Karpas-422 (cell line): ENCODE measurements around the gene ST6GAL1. TPM values are rescaled to one million over a fixed set of nuclear protein-coding genes. Genes with fewer than 3 reads are reported as not detected.
"Not testable (repeated sequence)": the region's sequence is repeated elsewhere in the genome, so short reads cannot be mapped to it uniquely, and the experiment has no call there.

Experiments used
- DNase-seq: peaks from one replicate; pipeline ENCODE4 v3.0.0-alpha.2; 2015
- H2AFZ ChIP-seq: fragments of 200-600 bp; sonication (generic); 2 replicates; pipeline ENCODE4 v1.6.1; 2014; ENCODE audit warnings: antibody characterized with exemption, low read length, mixed read lengths
- H3K27ac ChIP-seq: fragments of 200-600 bp; sonication (generic); 2 replicates; pipeline ENCODE4 v1.5.1; 2014; ENCODE audit warnings: mild to moderate bottlenecking, low read length, moderate library complexity
- H3K27me3 ChIP-seq: fragments of 200-600 bp; sonication (generic); 2 replicates; pipeline ENCODE4 v1.6.1; 2014; ENCODE audit warnings: low read length, mixed read lengths
- H3K36me3 ChIP-seq: fragments of 200-600 bp; sonication (generic); 2 replicates; pipeline ENCODE4 v1.6.1; 2014; ENCODE audit warnings: low read length, mixed read lengths; ENCODE audit not compliant: insufficient read depth
- H3K4me1 ChIP-seq: fragments of 200-600 bp; sonication (generic); 2 replicates; pipeline ENCODE4 v1.6.1; 2014; ENCODE audit warnings: mild to moderate bottlenecking, low read length, mixed read lengths
- H3K4me2 ChIP-seq: fragments of 200-600 bp; sonication (generic); 2 replicates; pipeline ENCODE4 v1.6.1; 2014; ENCODE audit warnings: low read length, low read depth, mild to moderate bottlenecking; ENCODE audit not compliant: poor library complexity, severe bottlenecking
- H3K4me3 ChIP-seq: fragments of 200-600 bp; sonication (generic); 2 replicates; pipeline ENCODE4 v1.5.1; 2014; ENCODE audit warnings: mild to moderate bottlenecking, antibody characterized with exemption, low read length, mixed read lengths
- H3K79me2 ChIP-seq: fragments of 200-600 bp; sonication (generic); 2 replicates; pipeline ENCODE4 v1.6.1; 2014; ENCODE audit warnings: mild to moderate bottlenecking, low read length, mixed read lengths
- H3K9ac ChIP-seq: fragments of 200-600 bp; sonication (generic); 2 replicates; pipeline ENCODE4 v1.6.0; 2014; ENCODE audit warnings: low read length
- H3K9me2 ChIP-seq: fragments of 200-600 bp; sonication (generic), shearing (Covaris generic); replicated peaks from 2 replicates; pipeline ENCODE4 v1.6.0; 2014; ENCODE audit warnings: mild to moderate bottlenecking, low read length, moderate library complexity; ENCODE audit not compliant: insufficient read depth
- H3K9me3 ChIP-seq: fragments of 300-700, 200-600 bp; sonication (generic); 2 replicates; pipeline ENCODE4 v1.6.1; 2014; ENCODE audit warnings: low read length, mixed read lengths
- H4K20me1 ChIP-seq: fragments of 200-600 bp; sonication (generic); 2 replicates; pipeline ENCODE4 v1.6.1; 2014; ENCODE audit warnings: mild to moderate bottlenecking, antibody characterized with exemption, low read length, low read depth; ENCODE audit not compliant: insufficient read depth
- total RNA-seq: library from RNA; depleted of rRNA; stranded (reverse); fragments of >200 nt; shearing (Covaris generic); gene quantifications from 2 replicates; pipeline ENCODE4 v1.2.3, GENCODE V29; 2014; ENCODE audit warnings: low replicate concordance

Gene ST6GAL1
- total RNA-seq, 1 experiment from 2014 or later: 416 TPM

DNA sequence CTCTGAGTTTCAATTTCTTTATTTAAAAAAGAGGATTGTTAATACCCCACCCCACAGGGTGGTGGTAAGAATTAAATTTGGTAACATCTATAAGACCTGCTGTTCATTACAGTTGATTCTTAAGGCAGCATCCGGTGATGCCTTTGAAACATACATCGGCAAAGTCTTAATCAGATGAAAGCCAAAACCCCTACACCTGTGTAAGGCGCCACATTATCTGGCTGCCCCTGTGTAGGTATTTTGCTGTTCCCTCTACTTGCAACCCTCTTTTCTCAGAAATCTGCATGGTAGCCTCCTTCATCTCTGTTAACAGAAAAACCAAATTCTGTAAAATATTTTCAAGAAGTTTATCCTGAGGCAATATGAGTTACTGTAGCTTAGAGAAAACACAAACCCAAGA lies 90.0 kb downstream of the ST6GAL1 start:
- Histone ChIP-seq H3K27ac (peak overlapping the region; percentile 98), H3K9me3 (no peaks in the 10 kb centered on the region), H4K20me1 (peaks cover 14% of the 10 kb centered on the region; the same call in 1 of the 2 replicates), H3K27me3 (no peaks in the 10 kb centered on the region), H3K9ac (peak overlapping the region; percentile 82), H2AFZ (no peak overlapping the region), H3K4me1 (peaks cover 87% of the 10 kb centered on the region), H3K4me2 (peak overlapping the region; percentile 81), H3K79me2 (peaks cover 72% of the 10 kb centered on the region), H3K9me2 (no peaks in the 10 kb centered on the region), H3K4me3 (peak overlapping the region; percentile 79), H3K36me3 (peaks cover 25% of the 10 kb centered on the region)
- DNase-seq: peak; percentile 69

DNA sequence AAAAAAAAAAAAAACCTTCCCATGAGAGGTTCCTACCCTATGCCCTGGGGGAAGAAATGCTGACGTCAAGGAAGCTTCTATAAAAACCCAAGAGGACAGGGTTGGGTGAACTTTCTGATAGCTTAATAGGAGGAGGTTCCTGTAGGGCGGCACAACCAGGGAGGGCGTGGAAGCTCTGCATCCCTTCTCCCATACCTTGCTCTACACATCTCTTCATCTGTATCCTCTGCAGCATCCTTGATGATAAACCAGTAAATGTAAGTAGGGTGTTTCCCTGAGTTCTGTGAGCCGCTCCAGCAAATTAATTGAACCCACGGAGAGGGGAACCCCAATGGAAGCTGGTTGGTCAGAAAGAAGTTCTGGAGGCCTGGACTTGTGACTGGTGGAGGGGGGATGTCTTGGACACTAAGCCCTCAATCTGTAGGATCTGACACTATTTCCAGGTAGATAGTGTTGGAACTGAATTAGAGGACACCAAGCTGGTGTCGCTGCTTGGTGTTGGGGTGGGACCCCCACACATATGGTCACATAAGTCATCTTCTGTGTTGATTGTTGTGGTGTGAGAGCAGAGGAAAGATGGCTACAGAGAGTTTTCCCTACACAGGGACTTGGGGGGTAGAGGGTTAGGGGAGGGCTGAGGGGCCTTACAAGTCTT lies 91.5 kb downstream of the ST6GAL1 start:
- peak overlapping the region; percentile 81 for H3K4me2 ChIP-seq
- DNase-seq: peak; percentile 98
- peak overlapping the region; percentile 82 for H3K9ac ChIP-seq
- H2AFZ ChIP-seq: no peak overlapping the region
- peaks cover 86% of the 10 kb centered on the region for H3K4me1 ChIP-seq
- H3K36me3 ChIP-seq: peaks cover 29% of the 10 kb centered on the region
- peak overlapping the region; percentile 98 for H3K27ac ChIP-seq
- H3K4me3 ChIP-seq: peak overlapping the region; percentile 79
- H3K9me3 ChIP-seq: no peaks in the 10 kb centered on the region
- no peaks in the 10 kb centered on the region for H3K9me2 ChIP-seq
- peaks cover 84% of the 10 kb centered on the region for H3K79me2 ChIP-seq
- peaks cover 20% of the 10 kb centered on the region; the same call in 1 of the 2 replicates for H4K20me1 ChIP-seq
- H3K27me3 ChIP-seq: no peaks in the 10 kb centered on the region

DNA sequence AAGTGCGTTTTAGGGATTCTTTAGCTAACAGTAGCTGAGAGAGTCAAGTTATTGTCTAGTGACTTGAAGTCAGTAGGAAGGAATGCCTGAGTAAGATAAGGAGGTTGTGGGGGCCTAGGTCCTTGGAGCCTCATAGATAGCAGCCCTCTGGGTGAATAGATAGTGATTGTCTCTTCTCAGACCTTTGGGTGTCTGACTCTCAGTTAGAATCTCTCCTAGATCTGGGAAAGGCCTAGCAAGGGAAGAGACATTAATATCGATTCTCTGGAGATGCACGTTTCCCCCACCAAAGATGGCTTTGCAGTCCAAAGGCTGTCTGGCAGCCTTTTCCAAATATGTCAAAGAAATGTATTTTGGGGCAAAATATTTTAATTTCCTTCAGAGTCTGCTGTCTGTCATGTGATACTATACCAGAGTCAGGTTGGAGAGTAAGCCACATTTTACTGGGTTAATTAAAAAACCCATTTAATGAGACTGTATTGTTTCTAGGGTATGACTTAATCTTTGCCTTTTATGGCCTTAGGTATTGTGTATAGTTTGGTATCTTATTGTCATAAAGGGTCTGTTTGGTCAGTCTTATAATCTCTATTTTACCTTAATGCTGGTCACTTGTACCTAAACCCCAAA lies 92.2 kb downstream of the ST6GAL1 start:
- peak overlapping the region; percentile 98 for H3K27ac ChIP-seq
- peaks cover 20% of the 10 kb centered on the region; the same call in 1 of the 2 replicates for H4K20me1 ChIP-seq
- no peaks in the 10 kb centered on the region for H3K9me2 ChIP-seq
- DNase-seq: peak; percentile 69
- peak overlapping the region; percentile 81 for H3K4me2 ChIP-seq
- H3K4me3 ChIP-seq: peak overlapping the region; percentile 79
- peaks cover 28% of the 10 kb centered on the region for H3K36me3 ChIP-seq
- peaks cover 84% of the 10 kb centered on the region for H3K79me2 ChIP-seq
- H3K9me3 ChIP-seq: no peaks in the 10 kb centered on the region
- no peak overlapping the region for H2AFZ ChIP-seq
- no peaks in the 10 kb centered on the region for H3K27me3 ChIP-seq
- H3K4me1 ChIP-seq: peaks cover 86% of the 10 kb centered on the region
- peak overlapping the region; percentile 82 for H3K9ac ChIP-seq

DNA sequence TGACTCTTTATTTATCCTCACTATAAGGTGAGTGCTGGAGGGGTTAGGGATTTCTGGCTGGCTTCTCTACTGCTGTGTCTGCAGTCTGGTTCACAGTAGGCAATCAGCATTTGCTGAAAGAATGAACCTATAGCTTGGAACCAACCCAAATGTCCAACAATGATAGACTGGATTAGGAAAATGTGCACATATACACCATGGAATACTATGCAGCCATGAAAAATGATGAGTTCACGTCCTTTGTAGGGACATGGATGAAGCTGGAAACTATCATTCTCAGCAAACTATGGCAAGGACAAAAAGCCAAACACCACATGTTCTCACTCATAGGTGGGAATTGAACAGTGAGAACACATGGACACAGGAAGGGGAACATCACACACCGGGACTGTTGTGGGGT lies 93.0 kb downstream of the ST6GAL1 start:
- H3K27me3 ChIP-seq, H3K9me3 ChIP-seq, H3K9me2 ChIP-seq, H2AFZ ChIP-seq: not testable (repeated sequence)
- peak overlapping the region; percentile 81 for H3K4me2 ChIP-seq
- H4K20me1 ChIP-seq: peaks cover 20% of the 10 kb centered on the region; the same call in 1 of the 2 replicates
- peak overlapping the region; percentile 82 for H3K9ac ChIP-seq
- peak; percentile 53 for DNase-seq
- peak overlapping the region; percentile 79 for H3K4me3 ChIP-seq
- H3K27ac ChIP-seq: peak overlapping the region; percentile 98
- H3K4me1 ChIP-seq: peaks cover 86% of the 10 kb centered on the region
- H3K79me2 ChIP-seq: peaks cover 84% of the 10 kb centered on the region
- H3K36me3 ChIP-seq: peaks cover 29% of the 10 kb centered on the region

DNA sequence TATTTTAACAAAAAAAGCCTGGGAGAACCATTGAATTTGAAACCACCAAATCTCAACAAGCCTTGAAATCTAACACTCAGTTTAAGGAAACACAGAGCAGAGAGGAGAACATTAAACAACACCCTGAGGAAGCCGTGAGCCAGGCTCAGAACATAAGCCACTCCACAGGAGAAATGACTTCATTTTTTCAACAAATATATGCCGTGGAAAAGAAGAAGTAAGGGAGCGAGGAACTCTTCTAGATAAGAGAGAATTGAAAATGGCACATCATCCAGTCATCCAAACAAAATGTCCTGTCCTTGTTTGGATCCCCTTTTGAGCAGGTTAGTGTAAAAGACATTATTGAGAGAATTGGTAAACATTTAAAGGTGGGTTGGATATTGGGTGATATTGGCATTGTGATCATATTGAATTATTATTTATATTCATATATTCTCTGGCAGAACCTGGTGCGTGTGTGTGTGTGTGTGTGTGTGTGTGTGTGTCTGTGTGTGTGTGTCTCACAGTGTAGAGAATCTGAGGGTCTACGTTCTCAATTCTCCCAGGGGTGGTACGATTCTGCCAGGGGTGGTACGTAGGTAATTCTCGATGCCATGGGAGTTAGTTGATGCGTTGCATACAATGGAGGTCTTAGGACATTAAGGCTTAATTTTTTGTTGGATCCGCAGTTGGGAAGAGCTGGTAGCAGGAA lies 94.4 kb downstream of the ST6GAL1 start:
- peak overlapping the region; percentile 98 for H3K27ac ChIP-seq
- no peaks in the 10 kb centered on the region for H3K9me3 ChIP-seq
- H3K4me2 ChIP-seq: peak overlapping the region; percentile 89
- peak overlapping the region; percentile 74 for H3K9ac ChIP-seq
- H3K4me1 ChIP-seq: peaks cover 86% of the 10 kb centered on the region
- no peaks in the 10 kb centered on the region for H3K27me3 ChIP-seq
- peaks cover 32% of the 10 kb centered on the region for H4K20me1 ChIP-seq
- peak; percentile 71 for DNase-seq
- no peaks in the 10 kb centered on the region for H3K9me2 ChIP-seq
- H3K36me3 ChIP-seq: peaks cover 38% of the 10 kb centered on the region
- no peak overlapping the region for H2AFZ ChIP-seq
- peak overlapping the region; percentile 65 for H3K4me3 ChIP-seq
- peaks cover 84% of the 10 kb centered on the region for H3K79me2 ChIP-seq

DNA sequence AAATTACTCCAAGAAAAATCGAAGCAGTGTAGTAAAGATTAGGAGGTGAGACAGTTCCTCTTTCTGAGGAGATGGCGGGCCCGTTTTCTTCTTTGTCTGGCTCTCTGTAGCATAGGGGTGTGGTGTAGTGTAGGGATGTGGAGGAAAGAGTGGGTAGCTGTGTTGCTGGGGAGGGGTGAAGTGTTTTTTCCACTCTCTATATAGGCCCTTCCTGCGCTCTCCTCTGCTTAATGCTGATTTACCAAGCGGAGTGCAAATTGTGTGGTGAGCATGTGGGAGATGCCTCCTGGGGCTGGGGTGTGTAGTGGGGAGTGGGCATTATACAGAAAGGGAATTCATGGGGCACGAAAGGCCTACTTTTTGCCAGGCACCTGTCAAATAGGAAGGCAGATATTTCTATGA lies 94.9 kb downstream of the ST6GAL1 start:
- Histone ChIP-seq H3K4me2 (peak overlapping the region; percentile 89), H3K9me3 (no peaks in the 10 kb centered on the region), H3K79me2 (peaks cover 86% of the 10 kb centered on the region), H4K20me1 (peaks cover 38% of the 10 kb centered on the region), H3K36me3 (peaks cover 44% of the 10 kb centered on the region), H3K9ac (peak overlapping the region; percentile 74), H3K4me1 (peaks cover 86% of the 10 kb centered on the region), H3K27ac (peak overlapping the region; percentile 98), H3K27me3 (no peaks in the 10 kb centered on the region), H3K4me3 (peak overlapping the region; percentile 65), H2AFZ (no peak overlapping the region), H3K9me2 (no peaks in the 10 kb centered on the region)
- peak; percentile 84 for DNase-seq

DNA sequence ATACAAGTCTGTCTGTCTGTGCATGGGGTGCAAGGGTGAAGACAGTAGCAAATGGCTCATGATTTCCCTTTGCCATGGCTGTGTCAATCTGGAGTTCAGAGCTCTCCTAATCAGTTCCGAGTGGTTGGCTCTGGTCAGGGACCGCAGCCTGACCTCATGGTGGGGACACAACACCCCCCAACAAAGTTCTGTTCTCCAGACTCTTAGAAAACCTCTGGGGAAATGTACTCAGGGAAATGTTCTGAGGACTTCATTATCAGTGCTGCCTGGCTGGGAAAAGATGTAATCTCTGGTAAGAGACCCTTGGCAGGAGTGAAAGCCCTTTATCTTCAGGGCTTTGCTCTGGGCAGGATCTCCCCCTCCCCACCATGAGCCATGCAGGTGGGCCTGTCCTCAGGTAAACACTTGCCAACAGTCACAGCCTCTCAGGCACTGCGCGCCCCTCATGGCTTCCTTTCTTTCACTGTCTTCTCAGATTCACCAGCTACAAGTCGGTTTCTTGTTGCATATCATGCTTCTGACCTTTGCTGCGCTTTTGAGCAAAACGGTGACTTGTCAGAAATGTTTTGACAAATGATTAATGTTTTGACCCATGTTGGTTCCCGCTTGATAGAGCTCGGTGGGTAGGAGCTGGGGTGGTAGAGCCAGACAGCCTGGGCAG lies 95.5 kb downstream of the ST6GAL1 start:
- H3K79me2 ChIP-seq: peaks cover 86% of the 10 kb centered on the region
- peak overlapping the region; percentile 98 for H3K27ac ChIP-seq
- H4K20me1 ChIP-seq: peaks cover 41% of the 10 kb centered on the region
- peaks cover 86% of the 10 kb centered on the region for H3K4me1 ChIP-seq
- H3K4me3 ChIP-seq: peak overlapping the region; percentile 65
- H3K4me2 ChIP-seq: peak overlapping the region; percentile 89
- H3K9me3 ChIP-seq: no peaks in the 10 kb centered on the region
- DNase-seq: peak; percentile 94
- H3K36me3 ChIP-seq: peaks cover 46% of the 10 kb centered on the region
- H3K27me3 ChIP-seq: no peaks in the 10 kb centered on the region
- H2AFZ ChIP-seq: no peak overlapping the region
- peak overlapping the region; percentile 74 for H3K9ac ChIP-seq
- no peaks in the 10 kb centered on the region for H3K9me2 ChIP-seq
